ENCODE results near the gene MAG.

The MAG gene

GRCh38 chr19:35265126-35265899 is 26.6 kb upstream of the MAG start:
- no peak for DNase-seq (ENCODE audit: low read depth)

- no peak for DNase-seq (ENCODE audit: low read depth)
Measured at GRCh38 chr19:35265900-35266519, 26.0 kb upstream of the MAG start.

GRCh38 chr19:35266520-35267352 is 25.2 kb upstream of the MAG start:
- DNase-seq (ENCODE audit: low read depth): no peak

- DNase-seq (ENCODE audit: low read depth): peak; percentile 31
Measured at GRCh38 chr19:35267353-35267817, 24.6 kb upstream of the MAG start.

GRCh38 chr19:35267818-35268535 is 24.0 kb upstream of the MAG start:
- peak; percentile 68 for DNase-seq (ENCODE audit: low read depth)

GRCh38 chr19:35268536-35269437 is 23.2 kb upstream of the MAG start, which contains the start of gene USF2:
TSS of gene USF2 (plus strand) at chr19:35268962. CDS start at chr19:35269102, 140 bp downstream.
- peak; percentile 66 for DNase-seq (ENCODE audit: low read depth)

GRCh38 chr19:35269438-35270117 is 22.4 kb upstream of the MAG start:
- peak; percentile 76 for DNase-seq (ENCODE audit: low read depth)

GRCh38 chr19:35270381-35270811 is 21.6 kb upstream of the MAG start:
- DNase-seq (ENCODE audit: low read depth): no peak

GRCh38 chr19:35271546-35271945 is 20.4 kb upstream of the MAG start:
- no peak for DNase-seq (ENCODE audit: low read depth)

- DNase-seq (ENCODE audit: low read depth): no peak
Measured at GRCh38 chr19:35272122-35272719, 19.7 kb upstream of the MAG start.

GRCh38 chr19:35272954-35273649 is 18.9 kb upstream of the MAG start:
- no peak for DNase-seq (ENCODE audit: low read depth)

- no peak for DNase-seq (ENCODE audit: low read depth)
Measured at GRCh38 chr19:35273686-35274259, 18.2 kb upstream of the MAG start.

GRCh38 chr19:35274323-35274722 is 17.6 kb upstream of the MAG start:
- DNase-seq (ENCODE audit: low read depth): no peak

- DNase-seq (ENCODE audit: low read depth): no peak
Measured at GRCh38 chr19:35276706-35277281, 15.2 kb upstream of the MAG start.

GRCh38 chr19:35278578-35279284 is 13.2 kb upstream of the MAG start:
- DNase-seq (ENCODE audit: low read depth): no peak

- DNase-seq (ENCODE audit: low read depth): no peak
Measured at GRCh38 chr19:35279374-35279773, 12.6 kb upstream of the MAG start.

GRCh38 chr19:35279985-35280821 is 11.8 kb upstream of the MAG start:
- no peak for DNase-seq (ENCODE audit: low read depth)

All from iris pigment epithelial cell (primary cell).